K562 (cell line): Measurements from ENCODE around the gene PHLDB3. TPM values are rescaled to one million over a fixed set of nuclear protein-coding genes. Genes with fewer than 3 reads are reported as not detected.

Source experiments
- C11orf30 ChIP-seq: fragments of 450-650 bp; IDR thresholded peaks from 2 replicates; pipeline ENCODE4 v1.6.1; 2016; ENCODE audit warnings: low read depth, mild to moderate bottlenecking
- E4F1 ChIP-seq: fragments of 250-450 bp; sonication (Bioruptor Pico); IDR thresholded peaks from 2 replicates; pipeline ENCODE4 v1.5.0; 2021; ENCODE audit warnings: mild to moderate bottlenecking, borderline replicate concordance
- EP300 ChIP-seq: IDR thresholded peaks from 2 replicates; pipeline ENCODE4 v1.6.1; 2012; ENCODE audit warnings: low read length, improper control_type of control experiment
- EP400 ChIP-seq: fragments of 450-650 bp; IDR thresholded peaks from 2 replicates; pipeline ENCODE4 v1.6.1; 2017; ENCODE audit warnings: antibody characterized with exemption, mild to moderate bottlenecking, moderate library complexity
- FOXM1 ChIP-seq, 2 experiments: fragments of 450-650 bp in 1 of 2; sonication (generic) in 1 of 2; formaldehyde crosslinking in 1 of 2; IDR thresholded peaks; 2 replicates each; pipeline versions ENCODE4 v1.6.1 to v1.9.0; 2017 to 2022; ENCODE audit warnings: low read depth in 2 of 2, mild to moderate bottlenecking in 2 of 2, missing genetic modification reagents in 1 of 2, moderate library complexity in 1 of 2
- FUS ChIP-seq: fragments of 200-400 bp; formaldehyde crosslinking; optimal IDR thresholded peaks from 2 replicates; pipeline ENCODE3; 2017; ENCODE audit warnings: low read depth, low read length
- GTF3C2 ChIP-seq: IDR thresholded peaks from 3 replicates; pipeline ENCODE4 v1.6.1; 2011; ENCODE audit warnings: borderline replicate concordance, mild to moderate bottlenecking, moderate library complexity; ENCODE audit not compliant: insufficient read length; ENCODE audit errors: extremely low read depth
- HDAC1 ChIP-seq, 2 experiments: fragments of 450-650 bp; IDR thresholded peaks; 2 replicates each; pipeline ENCODE4 v1.6.1; 2016 to 2017; ENCODE audit warnings: inconsistent platforms in 1 of 2, mild to moderate bottlenecking in 1 of 2, moderate library complexity in 1 of 2
- KDM1A ChIP-seq, 2 experiments: fragments of 450-650 bp; IDR thresholded peaks; 2 replicates each; pipeline ENCODE4 v1.6.1; 2016; ENCODE audit warnings: mild to moderate bottlenecking in 2 of 2
- POLR2AphosphoS5 ChIP-seq: IDR thresholded peaks from 2 replicates; pipeline ENCODE4 v1.6.1; 2011; ENCODE audit warnings: mild to moderate bottlenecking, low read depth, low read length, moderate library complexity; ENCODE audit not compliant: control insufficient read depth, insufficient read depth
- POLR3A ChIP-seq: IDR thresholded peaks from 2 replicates; pipeline ENCODE4 v1.6.1; 2011; ENCODE audit warnings: borderline replicate concordance, mild to moderate bottlenecking, moderate library complexity; ENCODE audit not compliant: insufficient read length, insufficient read depth; ENCODE audit errors: extremely low read depth
- RBBP5 ChIP-seq: fragments of 200-600 bp; sonication (generic); IDR thresholded peaks from 2 replicates; pipeline ENCODE4 v1.6.1; 2012; ENCODE audit warnings: borderline replicate concordance, mild to moderate bottlenecking, low read length, control low read depth, inconsistent platforms; ENCODE audit not compliant: insufficient read depth, poor library complexity, severe bottlenecking
- SMARCA4 ChIP-seq: fragments of 450-650 bp; IDR thresholded peaks from 2 replicates; pipeline ENCODE4 v1.6.1; 2016
- SNIP1 ChIP-seq: fragments of 450-650 bp; IDR thresholded peaks from 2 replicates; pipeline ENCODE4 v1.7.1; 2017; ENCODE audit warnings: low read depth, mild to moderate bottlenecking
- TRIM24 ChIP-seq, 2 experiments: fragments of 450-650 bp; IDR thresholded peaks; 2 replicates each; pipeline ENCODE4 v1.6.1; 2016
- XRCC4 ChIP-seq: IDR thresholded peaks from one replicate; pipeline ENCODE4 v1.6.1; 2011; ENCODE audit not compliant: insufficient read depth, insufficient read length; ENCODE audit errors: extremely low read depth
- ZNF232 ChIP-seq: sonication (generic); formaldehyde crosslinking; IDR thresholded peaks from 2 replicates; pipeline ENCODE4 v1.8.0; 2022; ENCODE audit warnings: mild to moderate bottlenecking, missing genetic modification reagents
- ZNF280B ChIP-seq: fragments of 250-450 bp; sonication (Bioruptor Pico); IDR thresholded peaks from 2 replicates; pipeline ENCODE4 v1.5.1; 2021; ENCODE audit warnings: mild to moderate bottlenecking
- polyA plus RNA-seq, 8 experiments: library from polyadenylated mRNA; depleted of rRNA in 4 of 8; stranded (reverse) in 5 of 8; unstranded in 3 of 8; fragments of >200 nt; fragmentation: Nextera tagmentation in 2 of 8; fragmentation: Illumina TruSeq in 1 of 8; extraction: Ambion mirVana in 2 of 8; extraction: Trizol in 1 of 8; gene quantifications; 2 replicates each; pipeline versions ENCODE4 v1.2.1 to v1.2.3, GENCODE V29; 2011 to 2014; ENCODE audit warnings: inconsistent platforms in 1 of 8, missing spikeins in 1 of 8
- total RNA-seq, 7 experiments: library from RNA; depleted of rRNA in 6 of 7; stranded (reverse); fragments of >200 nt in 6 of 7; fragmentation: Illumina TruSeq in 2 of 7; extraction: Trizol in 2 of 7; gene quantifications; 2 replicates each; pipeline versions ENCODE4 v1.2.1 to v1.2.3, GENCODE V29; 2011 to 2021; ENCODE audit warnings: low replicate concordance in 1 of 7

Gene PHLDB3
- total and polyA plus RNA-seq, 9 of the 15 experiments (the other 6 are each of a cell fraction or from before 2014, with no cell fraction given) = 0.04 to 23.5 (median 3.9) TPM

GRCh38 chr19:43444531-43445287 lies 59.8 kb downstream of the PHLDB3 start (continued):
- TF ChIP-seq E4F1 = no peak
- peak; percentile 41; the same call in 1 of the 2 replicates for TF ChIP-seq FOXM1 (IDR thresholded peaks at IDR 0.05; ENCODE audit: low read depth)
- TF ChIP-seq FOXM1 (CRISPR knock-in tag; IDR thresholded peaks at IDR 0.05; ENCODE audit: low read depth) = no peak
- TF ChIP-seq SNIP1 = no peak
- TF ChIP-seq RBBP5 = no peak
- TF ChIP-seq POLR2AphosphoS5 = peak; percentile 44; the same call in 1 of the 2 replicates
- TF ChIP-seq GTF3C2 = peak; percentile 53
- 0 out of 2 replicates have a peak, but pooled peaks have one; percentile 4 for TF ChIP-seq EP400
- TF ChIP-seq C11orf30 = 0 out of 2 replicates have a peak, but pooled peaks have one; percentile 22
- TF ChIP-seq ZNF232 = no peak
- no peak for TF ChIP-seq XRCC4
- no peak for TF ChIP-seq FUS
- TF ChIP-seq EP300 = peak; percentile 59; the same call in 1 of the 2 replicates
- TF ChIP-seq TRIM24 (IDR thresholded peaks at IDR 0.05) = peak in 1 of 2 experiments; percentile 72; a peak in 2 of 4 replicates
- TF ChIP-seq ZNF280B (CRISPR knock-in tag) = no peak
- TF ChIP-seq HDAC1 (IDR thresholded peaks at IDR 0.05) = peak in 1 of 2 experiments; percentile 53; a peak in 1 of 4 replicates
- TF ChIP-seq KDM1A (IDR thresholded peaks at IDR 0.05) = peak in 1 of 2 experiments; percentile 65; a peak in 2 of 4 replicates
- peak; percentile 79 for TF ChIP-seq SMARCA4
- peak; percentile 66 for TF ChIP-seq POLR3A
